NCI-H82 treated with DMSO at 0.1 percent for 48 hours (cell line): Measurements from ENCODE around the gene SEBOX.

Source experiments
- DNase-seq: peaks from one replicate; lab custom pipeline; 2025; ENCODE audit not compliant: unreplicated experiment; lab: John Stamatoyannopoulos, UW

The SEBOX gene

DNA sequence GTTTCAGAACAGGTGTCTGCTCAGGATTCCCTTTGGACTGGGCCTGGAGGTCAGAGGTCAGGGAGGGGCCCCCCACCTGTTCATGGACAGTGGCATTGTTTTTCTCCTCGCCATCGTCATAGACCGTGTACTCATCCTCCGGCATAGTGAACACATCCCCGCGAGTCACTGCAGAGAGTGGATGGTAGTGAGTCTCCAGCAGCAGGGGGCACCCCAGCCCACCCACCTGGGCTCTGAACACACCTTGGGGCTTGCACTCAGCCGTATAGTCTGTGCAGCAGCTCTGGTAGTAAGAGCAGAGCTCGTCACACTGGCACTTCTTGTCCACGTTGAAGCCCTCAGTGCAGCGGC is 4.7 kb upstream of the SEBOX start:
- no peak for DNase-seq

DNA sequence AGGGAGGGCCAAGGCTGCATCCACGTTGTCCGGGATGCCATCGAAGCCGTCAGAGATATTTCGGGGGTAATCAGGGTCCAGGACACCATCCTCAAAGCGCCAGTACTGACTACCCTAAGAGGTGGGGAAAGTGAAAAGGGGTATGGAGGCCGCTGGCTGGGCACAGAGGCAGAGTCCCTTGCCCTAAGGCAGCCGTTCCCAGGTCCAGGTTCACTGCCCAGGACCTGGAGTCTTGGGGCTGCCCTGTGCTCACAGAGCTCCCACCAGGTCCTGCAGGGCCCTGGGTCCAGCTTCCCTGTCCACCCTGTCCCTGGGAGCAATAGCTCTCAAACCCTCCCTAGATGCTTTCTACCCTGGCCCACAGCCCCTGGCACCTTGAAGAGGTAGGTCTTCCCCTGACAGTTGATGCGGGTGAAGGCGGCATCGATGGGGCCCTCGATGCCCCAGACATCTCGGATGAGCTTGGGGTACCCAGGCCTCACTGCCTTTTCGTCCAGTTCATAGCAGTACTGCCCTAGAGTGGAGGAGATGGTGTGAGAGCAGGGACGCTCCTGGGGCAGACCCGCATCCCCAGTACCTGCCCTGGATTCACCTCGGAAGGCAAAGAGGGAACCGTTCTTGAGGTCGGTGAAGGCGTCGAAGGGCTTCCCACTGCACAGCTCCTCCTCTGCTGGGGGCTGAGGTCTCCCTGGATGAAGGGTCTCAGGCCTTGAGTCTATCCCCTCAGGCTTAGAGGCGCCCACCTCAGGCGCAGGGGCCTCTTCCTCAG is 4.1 kb upstream of the SEBOX start:
- DNase-seq: no peak

DNA sequence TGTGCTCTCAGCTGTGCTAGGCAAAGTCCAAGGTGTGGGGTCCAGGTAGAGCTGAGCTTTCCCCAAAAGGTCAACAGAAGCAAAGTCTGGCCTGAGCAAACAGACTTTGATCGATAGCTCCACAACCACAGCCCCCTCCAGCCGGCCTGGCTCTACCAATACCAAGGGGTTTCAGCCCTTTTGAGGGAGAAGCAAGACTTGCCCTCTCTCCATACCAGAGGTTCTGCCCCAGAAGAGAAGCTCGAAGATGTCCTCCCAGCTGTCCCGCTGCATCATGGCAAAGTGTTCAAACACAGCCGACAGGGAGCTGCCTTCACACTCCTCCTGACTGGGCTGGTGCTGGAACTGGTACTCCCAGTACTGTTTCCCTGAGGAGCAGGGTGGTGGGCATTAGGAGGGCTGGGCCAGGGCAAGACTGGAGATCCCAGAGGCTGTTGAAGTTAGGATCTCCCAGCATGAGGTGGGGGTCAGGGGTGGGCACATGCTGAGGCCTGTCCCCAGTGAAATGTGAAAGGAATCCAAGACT is 3.4 kb upstream of the SEBOX start:
- DNase-seq: no peak

DNA sequence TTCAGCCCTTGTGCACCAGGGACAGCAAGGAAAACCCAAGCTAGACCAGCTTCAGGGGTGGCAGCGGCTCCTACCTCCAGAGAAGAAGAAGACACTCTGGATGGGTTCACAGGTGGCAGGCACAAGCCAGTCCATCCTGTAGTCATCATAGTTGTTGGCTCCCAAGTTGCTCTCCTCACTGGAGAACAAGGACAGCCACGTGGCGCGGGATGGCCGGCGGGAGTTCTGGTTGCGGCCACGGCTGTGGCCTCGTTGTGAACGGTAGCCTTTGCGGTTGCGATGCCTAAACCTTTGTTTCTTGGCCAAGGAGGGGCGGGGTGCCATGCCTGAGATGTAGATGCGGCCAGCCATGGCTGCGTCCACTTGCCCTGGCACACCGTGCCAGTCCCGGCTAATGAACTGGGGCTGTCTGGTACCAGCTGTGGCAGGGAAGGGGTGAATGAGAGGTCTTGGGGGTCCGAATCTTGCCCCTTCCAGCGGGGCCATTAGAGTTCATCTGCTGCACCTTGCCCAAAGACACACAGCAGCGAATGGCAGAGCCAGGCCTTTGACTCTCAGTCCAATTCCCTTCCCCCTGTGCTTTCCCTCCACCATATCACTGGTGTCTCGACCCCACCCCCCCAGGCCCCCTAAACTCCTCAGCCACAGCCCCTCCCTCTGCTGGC is 2.8 kb upstream of the SEBOX start:
- DNase-seq: no peak

DNA sequence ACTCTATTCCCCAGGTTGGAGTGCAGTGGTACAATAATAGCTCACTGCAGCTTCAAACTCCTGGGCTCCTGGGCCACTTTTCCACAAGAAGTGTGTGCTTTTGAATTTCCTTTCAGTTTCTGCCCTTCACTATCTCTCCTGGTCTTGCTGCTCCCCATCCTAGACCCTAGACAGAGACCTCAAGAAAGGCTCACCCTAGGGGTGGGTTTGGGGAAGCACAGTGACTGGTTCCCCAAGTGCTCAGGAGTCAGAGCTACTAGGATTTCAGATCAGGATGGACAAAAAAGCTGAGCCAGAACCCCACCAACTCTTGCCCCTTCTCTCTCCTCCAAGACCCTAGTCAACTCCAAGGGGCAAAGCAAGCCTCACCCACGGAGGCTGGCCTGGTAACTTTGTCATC is 1.6 kb upstream of the SEBOX start:
- no peak for DNase-seq

DNA sequence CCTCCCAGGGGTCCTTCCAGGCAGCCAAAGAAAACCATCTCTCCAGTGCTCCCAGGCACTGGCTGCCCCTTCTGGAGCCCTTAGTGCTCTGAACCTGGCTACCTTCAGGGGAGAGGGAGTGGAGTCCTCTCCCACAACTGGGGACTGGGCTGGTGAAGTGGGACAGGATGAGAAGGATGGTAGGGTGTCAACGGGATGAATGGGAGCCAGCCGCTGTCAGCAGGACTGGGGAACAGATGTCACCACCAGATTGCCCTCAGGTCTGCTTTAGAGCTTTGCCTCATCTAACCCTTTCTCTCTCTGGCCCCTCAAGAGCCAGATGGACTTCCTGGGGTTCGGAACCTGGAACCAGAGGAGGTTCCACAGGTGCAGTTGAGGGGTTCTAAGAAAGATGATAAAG is 488 bp upstream of the SEBOX start:
- no peak for DNase-seq

DNA sequence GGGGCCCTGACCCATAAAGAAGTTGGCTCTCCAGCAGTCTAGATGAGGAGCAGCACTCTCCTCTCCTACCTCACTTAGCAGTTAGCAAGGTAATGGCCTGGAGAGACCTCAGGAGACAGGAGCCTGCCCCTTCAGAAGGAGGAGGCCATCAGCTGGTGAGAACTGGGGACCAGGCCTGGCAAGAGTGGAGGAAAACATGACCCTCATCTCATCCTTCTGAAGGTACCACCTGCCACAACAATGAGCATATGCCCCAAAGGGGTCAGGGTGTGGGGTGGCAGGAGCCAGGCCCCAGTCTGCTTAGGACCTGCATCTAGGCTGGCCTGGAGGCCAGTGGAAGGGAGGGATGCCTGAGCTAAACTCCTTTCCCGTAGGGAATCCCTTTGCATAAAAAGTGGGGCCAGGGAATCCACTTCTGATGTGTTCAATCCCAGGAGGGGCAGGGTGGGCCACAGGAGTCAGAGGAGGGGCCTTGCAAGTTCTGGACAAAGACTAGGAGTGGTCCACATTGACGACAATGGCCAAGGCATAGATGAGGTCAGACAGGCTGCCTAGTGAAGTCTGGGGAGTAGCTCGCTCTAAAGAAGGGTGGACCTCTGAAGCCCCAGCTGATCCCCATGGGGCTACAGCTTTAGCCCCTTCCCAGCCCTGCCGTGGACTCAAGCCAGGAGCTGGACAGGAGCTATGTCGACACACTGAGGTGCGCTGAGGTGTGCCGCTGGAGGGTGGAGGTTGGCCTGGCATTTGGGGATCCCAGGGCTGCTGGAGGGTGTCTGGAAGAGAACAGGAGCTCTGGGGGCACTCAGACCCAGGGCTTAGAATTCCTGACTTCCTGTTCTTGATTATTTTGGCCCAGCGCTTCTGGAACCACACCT is 986 bp downstream of the SEBOX start:
- no peak for DNase-seq

DNA sequence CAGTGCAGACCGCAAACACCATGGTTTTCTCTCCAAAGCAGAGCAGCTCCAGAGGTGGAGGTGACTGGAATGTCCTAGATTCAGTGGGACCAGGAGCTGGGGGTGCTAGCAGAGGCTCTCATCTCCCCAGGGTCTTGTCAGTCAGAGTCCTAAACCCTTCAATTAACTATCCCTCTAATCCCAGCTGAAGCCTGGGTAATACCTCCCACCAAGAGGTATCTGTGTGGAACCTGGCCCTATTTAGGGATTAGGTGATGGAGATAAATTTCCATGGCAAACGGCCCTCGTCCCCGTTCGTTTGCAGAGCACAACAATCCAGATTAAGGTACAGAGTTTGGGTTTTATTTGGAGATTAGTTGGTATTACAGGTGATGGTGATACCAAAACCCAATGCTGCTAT is 1.8 kb downstream of the SEBOX start:
- peak; percentile 39 for DNase-seq

DNA sequence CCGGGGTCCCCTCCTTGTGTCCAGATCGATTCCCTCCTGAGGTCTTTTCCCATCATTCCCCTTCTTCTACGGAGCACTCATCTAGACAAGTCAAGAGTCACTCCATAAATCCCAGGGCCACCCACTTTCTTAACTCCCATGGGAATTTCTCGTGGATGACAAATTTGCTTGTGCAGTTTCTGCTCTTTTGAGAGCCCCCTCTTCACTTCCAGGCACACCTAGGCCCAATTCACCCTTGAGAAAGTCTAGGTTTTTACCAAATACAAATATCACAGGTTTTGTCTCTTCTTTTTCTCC is 7.2 kb downstream of the SEBOX start:
- no peak for DNase-seq

DNA sequence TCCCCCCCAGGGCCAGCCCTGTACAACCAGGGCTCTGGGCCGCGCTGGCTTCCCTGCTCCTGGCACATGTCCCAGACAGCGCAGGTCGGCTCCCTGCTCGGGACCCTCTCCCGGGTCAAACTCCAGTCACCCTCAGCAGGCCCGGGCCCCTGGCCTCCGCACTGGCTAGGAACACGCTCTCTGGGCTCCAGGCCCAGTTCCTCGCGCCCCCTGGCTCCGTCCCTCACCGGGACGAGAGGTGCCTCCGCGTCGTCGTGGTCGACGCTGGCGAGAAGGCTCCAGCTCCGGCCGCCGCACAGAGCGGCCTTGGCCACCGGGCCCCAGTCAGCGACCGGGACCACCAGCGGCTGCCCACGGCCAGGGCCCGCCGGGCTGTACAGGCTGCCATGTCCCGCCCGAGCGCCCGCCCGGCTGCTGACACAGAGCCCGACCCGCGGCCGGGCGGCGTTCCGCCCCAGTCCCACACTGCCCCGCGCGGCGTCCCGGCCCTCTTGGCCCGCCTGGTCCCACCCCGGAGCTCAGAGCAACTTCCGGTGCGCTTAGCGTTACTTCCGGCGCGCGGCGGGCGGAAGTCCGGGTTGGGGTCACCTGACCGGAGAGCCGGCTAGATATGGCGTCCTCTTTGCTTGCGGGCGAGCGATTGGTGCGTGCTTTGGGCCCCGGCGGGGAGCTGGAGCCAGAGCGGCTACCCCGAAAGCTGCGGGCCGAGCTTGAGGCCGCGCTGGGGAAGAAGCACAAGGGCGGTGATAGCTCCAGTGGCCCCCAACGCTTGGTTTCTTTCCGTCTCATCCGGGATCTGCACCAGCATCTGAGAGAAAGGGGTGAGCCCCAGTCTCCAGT is 7.7 kb downstream of the SEBOX start, which contains the start of gene POLDIP2:
TSS of gene POLDIP2 (minus strand) at position 467 of the 840 bp plus-strand sequence. CDS start at position 388, 79 bp downstream.
- DNase-seq: peak; percentile 89

DNA sequence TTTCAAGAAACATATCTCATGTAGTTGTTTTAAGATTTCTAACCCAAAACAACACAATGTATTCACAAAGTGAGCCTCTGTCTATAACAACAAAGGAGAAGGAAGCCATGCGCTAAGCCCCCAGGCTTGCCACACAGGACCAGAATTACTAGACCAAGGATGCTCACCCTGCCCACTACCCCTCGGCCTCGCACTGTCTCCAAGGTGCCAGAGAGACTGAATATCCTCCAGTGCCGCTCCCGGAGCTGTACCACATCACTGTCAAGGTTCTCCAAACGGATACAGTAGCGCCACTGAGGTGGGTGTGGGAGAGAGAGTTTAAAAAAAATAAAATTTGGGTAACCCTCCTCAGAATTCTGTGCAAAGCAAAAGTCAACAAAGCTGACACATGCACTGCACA is 14.7 kb downstream of the SEBOX start:
- no peak for DNase-seq

DNA sequence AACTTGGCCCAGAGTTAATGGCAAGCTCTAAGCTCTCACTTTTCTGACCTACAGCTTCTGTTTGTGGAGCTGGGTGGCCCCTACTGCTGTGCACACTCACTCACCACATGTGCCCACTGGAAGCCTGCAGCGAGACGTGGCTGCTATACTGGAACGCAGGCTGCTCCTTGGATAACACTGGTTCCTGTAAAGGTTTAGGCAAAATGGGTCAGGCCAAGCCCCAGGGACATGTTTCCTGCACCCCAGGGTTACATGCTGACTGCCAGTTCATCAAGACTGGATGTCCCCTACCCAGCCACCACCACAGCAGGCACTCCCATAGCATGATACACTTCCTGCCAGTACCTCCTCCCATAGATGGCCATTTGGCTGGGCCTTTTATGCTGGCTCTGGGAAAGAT is 16.0 kb downstream of the SEBOX start:
- DNase-seq: no peak

DNA sequence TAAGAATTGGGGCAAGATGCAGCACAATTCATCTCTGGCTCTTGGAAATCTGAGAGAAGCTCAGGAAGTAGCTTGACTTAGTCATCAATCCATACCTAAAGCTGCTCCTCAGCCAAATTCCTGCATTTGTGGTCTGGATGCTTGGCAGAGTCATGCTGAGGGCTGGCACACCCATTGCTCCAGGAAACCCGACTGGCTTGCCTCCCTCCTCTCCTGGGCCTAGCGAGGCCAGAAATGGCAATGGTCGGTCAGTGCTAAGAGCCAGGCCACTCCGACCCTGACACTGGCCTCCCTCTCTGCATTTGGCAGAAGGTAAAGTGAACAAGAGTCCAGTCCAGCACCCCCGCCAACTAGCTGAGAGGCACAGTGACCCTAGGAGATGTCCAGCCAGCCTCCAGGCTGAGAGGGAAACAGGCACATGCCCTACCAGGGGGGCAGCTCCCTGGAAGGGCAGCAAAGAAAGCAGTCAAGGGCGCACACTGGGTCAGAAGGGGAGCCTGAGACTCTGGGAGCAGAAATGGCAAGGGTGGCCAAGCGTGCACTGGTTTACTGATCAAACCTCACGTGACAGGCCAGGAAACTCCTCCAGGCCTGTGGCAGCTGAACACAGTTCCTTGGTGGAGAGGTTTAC is 17.6 kb downstream of the SEBOX start:
- no peak for DNase-seq

DNA sequence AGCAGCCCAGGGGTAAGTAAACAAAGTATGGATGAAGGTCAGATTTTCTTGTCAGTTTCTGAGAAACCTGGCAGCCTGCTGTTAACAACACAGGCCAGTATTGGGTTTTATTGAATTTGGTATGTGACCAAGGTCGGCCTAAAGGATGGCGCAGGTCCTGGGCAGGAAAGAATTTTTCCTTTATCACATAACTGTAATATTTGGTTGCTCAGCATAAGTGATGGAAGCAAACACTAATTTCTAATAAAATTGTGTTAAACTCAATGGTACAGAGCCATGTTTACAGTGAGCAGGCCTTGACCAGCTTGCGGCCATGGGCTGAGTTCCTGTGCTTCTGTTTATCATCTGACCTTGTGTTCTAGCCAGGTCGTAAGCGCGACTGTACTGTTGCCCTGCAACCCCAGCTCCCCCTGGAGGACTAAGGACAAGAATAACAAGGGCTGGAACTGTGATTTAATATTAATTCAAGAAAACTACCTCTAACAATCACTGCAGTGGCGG is 18.2 kb downstream of the SEBOX start:
- DNase-seq: no peak

DNA sequence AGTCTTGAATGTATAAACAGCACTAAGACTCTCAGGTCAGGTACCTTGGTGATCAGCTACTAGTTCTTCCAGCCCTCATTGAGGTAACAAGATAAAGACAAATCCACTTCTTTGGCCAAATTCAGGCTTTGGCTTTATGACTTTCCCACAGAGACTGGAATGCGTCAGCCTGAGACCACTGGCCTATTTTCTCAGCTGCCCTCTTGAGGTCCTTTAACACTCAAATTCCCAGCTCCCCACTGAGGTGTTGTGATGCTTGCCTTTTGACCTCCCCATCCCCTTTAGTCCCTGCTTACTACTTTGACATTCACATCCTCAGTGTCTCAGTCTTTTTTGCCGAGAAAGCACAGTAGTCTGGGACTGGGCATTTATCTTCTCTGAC is 18.8 kb downstream of the SEBOX start:
- DNase-seq: no peak

DNA sequence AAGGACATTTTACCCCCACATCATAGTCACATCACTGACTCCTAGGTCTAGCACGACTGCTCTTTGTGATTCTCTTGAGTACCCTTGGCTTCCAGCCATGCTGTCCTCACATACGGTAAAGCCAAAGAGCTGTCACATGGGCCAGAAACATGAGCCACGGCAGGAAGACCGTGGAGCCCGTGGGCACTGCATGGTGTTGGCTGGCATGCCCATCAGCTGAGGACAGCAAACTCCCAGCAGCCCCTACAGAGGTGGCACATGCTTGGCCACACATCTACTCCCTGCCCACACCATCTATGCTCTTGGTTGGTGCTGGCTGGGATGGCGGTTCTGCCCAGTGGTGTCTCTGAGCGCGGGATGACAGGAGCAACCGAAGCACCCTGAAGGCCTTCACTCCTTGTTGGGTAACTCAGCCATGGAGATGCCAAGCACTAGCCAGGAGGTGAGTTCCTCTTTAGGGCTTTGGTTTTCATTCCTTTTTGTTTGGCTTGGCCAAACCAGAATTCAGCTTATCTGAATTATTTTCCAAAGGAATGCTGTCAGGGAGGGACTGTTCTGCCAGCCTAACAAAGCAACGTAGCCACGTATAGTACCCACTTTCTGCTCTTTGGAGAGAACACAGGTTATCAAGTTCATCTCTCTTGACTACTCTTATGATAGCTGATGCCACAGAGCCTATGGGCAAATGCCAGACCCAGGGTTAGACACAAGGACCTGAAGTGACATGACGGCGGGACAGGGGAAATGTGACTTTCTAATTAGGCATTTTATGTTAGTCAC is 19.4 kb downstream of the SEBOX start:
- DNase-seq: no peak

DNA sequence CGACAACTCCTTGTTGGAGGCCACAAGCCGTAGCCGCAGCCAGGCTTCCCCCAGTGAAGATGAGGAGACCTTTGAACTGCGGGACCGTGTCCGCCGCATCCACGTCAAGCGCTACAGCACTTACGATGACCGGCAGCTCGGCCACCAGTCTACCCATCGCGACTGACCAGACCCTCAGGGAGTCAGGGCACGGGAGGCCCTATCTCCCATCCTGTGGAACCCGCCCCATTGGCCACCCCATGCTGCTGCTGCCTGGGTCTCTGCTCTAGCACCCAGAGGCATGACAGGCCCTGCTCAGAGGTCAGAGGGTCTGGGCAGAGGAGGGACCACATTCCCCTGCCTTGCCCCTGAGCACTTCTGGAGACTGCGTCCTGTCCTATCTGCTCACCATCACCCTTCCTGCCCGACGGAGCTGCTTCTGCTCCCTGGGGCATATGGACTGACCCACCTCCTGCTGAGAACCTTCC is 20.5 kb downstream of the SEBOX start:
- no peak for DNase-seq

DNA sequence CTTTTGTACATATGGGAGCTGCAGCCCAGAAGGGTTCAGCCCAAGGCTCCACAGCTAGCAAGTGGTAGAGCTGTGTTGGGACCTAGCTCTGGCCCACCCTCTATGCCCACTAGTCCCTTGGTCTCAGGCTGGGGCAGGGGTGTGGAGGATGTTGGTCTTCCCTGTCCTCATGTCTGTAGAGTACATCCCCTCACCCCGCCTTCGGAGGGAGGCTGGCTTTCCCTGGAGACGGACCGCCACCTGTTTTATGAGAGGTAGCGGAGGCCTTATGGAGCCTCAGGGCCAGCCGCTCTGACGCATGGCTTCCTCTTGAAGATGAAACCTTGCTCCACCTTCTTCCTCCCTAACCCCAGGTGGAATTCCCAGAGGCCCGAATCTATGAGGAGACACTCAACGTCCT is 21.0 kb downstream of the SEBOX start:
- DNase-seq: no peak

DNA sequence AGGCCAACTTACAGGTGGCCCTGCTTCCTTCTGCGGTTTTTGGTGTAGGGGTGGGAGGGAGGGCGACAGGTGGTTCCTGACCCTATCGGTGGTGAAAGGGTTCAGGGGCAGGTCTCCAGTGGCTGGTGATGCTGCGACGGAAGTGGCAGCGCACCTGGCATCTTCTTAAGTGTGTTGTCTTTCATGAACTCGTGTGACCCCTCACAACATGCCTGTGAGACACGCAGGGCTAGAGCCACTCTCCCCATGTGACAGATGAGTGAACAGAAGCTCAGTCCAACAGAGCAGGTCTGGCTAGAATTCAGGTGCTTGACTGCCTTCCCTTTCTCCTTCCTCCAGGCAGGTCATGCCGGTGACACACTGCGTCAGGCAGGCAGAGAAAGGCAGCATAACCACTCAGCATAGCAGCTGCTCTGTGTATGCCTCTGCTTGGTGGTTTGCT is 21.5 kb downstream of the SEBOX start:
- DNase-seq: no peak
